Endothelial cell of umbilical vein (primary cell): ENCODE results near the gene SMPD1. TPM values are rescaled to one million over a fixed set of nuclear protein-coding genes. Genes with fewer than 3 reads are reported as not detected.

Experiments
- BruUV-seq: library from RNA; stranded (reverse); fragments of 400-500 nt; replicated peaks from 2 replicates; lab custom pipeline; 2021; lab: Mats Ljungman, UMichigan
- CTCF ChIA-PET: fragments of 300-600, 350-600 bp; sonication (Branson Sonifier 250); formaldehyde crosslinking; loops from one replicate; lab custom pipeline; 2021; ENCODE audit warnings: antibody characterized with exemption, inconsistent platforms; lab: Charles Lee
- POLR2A ChIA-PET: fragments of 300-600, 350-600 bp; sonication (Branson Sonifier 250); formaldehyde crosslinking; loops from one replicate; lab custom pipeline; 2021; ENCODE audit warnings: antibody characterized with exemption, inconsistent platforms; lab: Charles Lee
- DNase-seq: peaks from one replicate; pipeline ENCODE4 v3.0.0-alpha.2; 2011; ENCODE audit warnings: low read depth, low spot score
- FAIRE-seq: peaks from 2 replicates; lab custom pipeline; 2011; peaks lifted over from hg19 to GRCh38; lab: Jason Lieb, UNC
- H2AFZ ChIP-seq: 2 replicates; pipeline ENCODE4 v1.6.0; 2012; ENCODE audit warnings: low read depth, low read length, control low read depth, inconsistent platforms
- H3K27ac ChIP-seq: 2 replicates; pipeline ENCODE4 v1.5.1; 2011; ENCODE audit warnings: low read depth, mild to moderate bottlenecking, control low read depth, low read length, moderate library complexity; ENCODE audit not compliant: insufficient read depth
- H3K27me3 ChIP-seq, 2 experiments: 2 replicates each; pipeline versions ENCODE4 v1.6.0 to v1.6.1; 2011; ENCODE audit warnings: low read length in 2 of 2, mixed read lengths in 1 of 2; ENCODE audit not compliant: control insufficient read depth in 2 of 2, insufficient read depth in 2 of 2
- H3K36me3 ChIP-seq, 2 experiments: 2 replicates in 1 of 2; 3 replicates in 1 of 2; pipeline ENCODE4 v1.5.1; 2011; ENCODE audit warnings: low read length in 2 of 2, mild to moderate bottlenecking in 1 of 2, moderate library complexity in 1 of 2; ENCODE audit not compliant: control insufficient read depth in 2 of 2, insufficient read depth in 2 of 2; ENCODE audit errors: extremely low read depth in 1 of 2
- H3K4me1 ChIP-seq: 3 replicates; pipeline ENCODE4 v1.5.1; 2011; ENCODE audit warnings: mild to moderate bottlenecking, low read length; ENCODE audit not compliant: control insufficient read depth, insufficient read depth; ENCODE audit errors: extremely low read depth
- H3K4me2 ChIP-seq: 2 replicates; pipeline ENCODE4 v1.6.1; 2011; ENCODE audit warnings: low read length, control low read depth, mixed read lengths; ENCODE audit not compliant: insufficient read depth
- H3K4me3 ChIP-seq, 3 experiments: fragments of 200-600 bp in 1 of 3; sonication (generic), shearing (Covaris generic) in 1 of 3; replicated peaks in 1 of 3; 2 replicates each; pipeline ENCODE4 v1.5.1; 2011 to 2016; ENCODE audit warnings: control low read depth in 3 of 3, low read length in 3 of 3, mild to moderate bottlenecking in 2 of 3, inconsistent platforms in 1 of 3, low read depth in 1 of 3, moderate library complexity in 1 of 3; ENCODE audit not compliant: insufficient read depth in 1 of 3
- H3K79me2 ChIP-seq: 2 replicates; pipeline ENCODE4 v1.6.0; 2012; ENCODE audit warnings: low read length, inconsistent platforms; ENCODE audit not compliant: control insufficient read depth, insufficient read depth
- H3K9ac ChIP-seq: replicated peaks from 2 replicates; pipeline ENCODE3; 2011; ENCODE audit warnings: low read length, control low read depth; ENCODE audit not compliant: insufficient read depth; ENCODE audit errors: extremely low read depth
- H3K9me1 ChIP-seq: replicated peaks from 3 replicates; pipeline ENCODE4 v1.6.0; 2011; ENCODE audit warnings: mild to moderate bottlenecking, low read length; ENCODE audit not compliant: control insufficient read depth, insufficient read depth; ENCODE audit errors: extremely low read depth
- H3K9me3 ChIP-seq: replicated peaks from 2 replicates; pipeline ENCODE4 v1.5.1; 2012; ENCODE audit warnings: low read length, inconsistent platforms; ENCODE audit not compliant: control insufficient read depth, insufficient read depth
- H4K20me1 ChIP-seq: replicated peaks from 2 replicates; pipeline ENCODE3; 2011; ENCODE audit warnings: mild to moderate bottlenecking, low read length; ENCODE audit not compliant: control insufficient read depth, insufficient read depth; ENCODE audit errors: extremely low read depth
- CTCF ChIP-seq, 2 donors: IDR thresholded peaks; 1 replicate in 1 of 2; 2 replicates in 1 of 2; pipeline ENCODE4 v1.5.1; 2011; ENCODE audit warnings: low read length in 2 of 2, mild to moderate bottlenecking in 2 of 2, moderate library complexity in 2 of 2, control low read depth in 1 of 2, inconsistent platforms in 1 of 2, low read depth in 1 of 2; ENCODE audit not compliant: insufficient read depth in 1 of 2; ENCODE audit errors: extremely low read depth in 1 of 2
- EZH2 ChIP-seq: IDR thresholded peaks from 2 replicates; pipeline ENCODE4 v1.6.1; 2012; ENCODE audit warnings: borderline replicate concordance, low read depth, mild to moderate bottlenecking, moderate library complexity, low read length, inconsistent platforms; ENCODE audit not compliant: severe bottlenecking
- FOS ChIP-seq: IDR thresholded peaks from 2 replicates; pipeline ENCODE4 v1.6.1; 2011; ENCODE audit warnings: mild to moderate bottlenecking, low read length, moderate library complexity, borderline replicate concordance; ENCODE audit not compliant: insufficient read depth
- GATA2 ChIP-seq: IDR thresholded peaks from 2 replicates; pipeline ENCODE4 v1.7.0; 2011; ENCODE audit warnings: low read depth, mild to moderate bottlenecking, moderate library complexity, mixed read lengths, low read length; ENCODE audit not compliant: insufficient read length, insufficient read depth
- JUN ChIP-seq: IDR thresholded peaks from 2 replicates; pipeline ENCODE4 v1.6.1; 2011; ENCODE audit warnings: borderline replicate concordance, low read depth; ENCODE audit not compliant: insufficient read length, insufficient read depth
- POLR2A ChIP-seq: IDR thresholded peaks from 2 replicates; pipeline ENCODE4 v1.6.1; 2012; ENCODE audit warnings: low read depth, mild to moderate bottlenecking, control low read depth, low read length
- POLR2AphosphoS5 ChIP-seq: IDR thresholded peaks from 2 replicates; pipeline ENCODE4 v1.6.1; 2012; ENCODE audit warnings: low read depth, mild to moderate bottlenecking, control low read depth, low read length, moderate library complexity; ENCODE audit not compliant: insufficient read depth
- dilution Hi-C: fragments of 300-500 bp; cut with MboI; formaldehyde crosslinking; loops from one replicate; pipeline ENCODE4 v1.15.0; 2019; ENCODE audit warnings: low sequenced_read_pairs; ENCODE audit not compliant: extremely low pct_ligation_motif_present
- intact Hi-C: fragments of 100-400 bp; cut with micrococcal nuclease; formaldehyde crosslinking; loops from one replicate; pipeline ENCODE4 v1.10.0; 2022
- polyA plus RNA-seq, 4 experiments: library from polyadenylated mRNA; depleted of rRNA in 3 of 4; stranded (reverse) in 3 of 4; unstranded in 1 of 4; fragments of >200 nt; gene quantifications; 2 replicates each; pipeline versions ENCODE4 v1.2.1 to v1.2.3, GENCODE V29; 2011 to 2012; ENCODE audit warnings: missing spikeins in 1 of 4
- total RNA-seq: library from RNA; stranded (reverse); gene quantifications from 2 replicates; pipeline ENCODE4 v1.2.3, GENCODE V29; 2021

The SMPD1 gene
- total and polyA plus RNA-seq, 2 donors (not counting 3 experiments of a cell fraction or from before 2014, with no cell fraction given), result 58.9 to 93.6 TPM

DNA sequence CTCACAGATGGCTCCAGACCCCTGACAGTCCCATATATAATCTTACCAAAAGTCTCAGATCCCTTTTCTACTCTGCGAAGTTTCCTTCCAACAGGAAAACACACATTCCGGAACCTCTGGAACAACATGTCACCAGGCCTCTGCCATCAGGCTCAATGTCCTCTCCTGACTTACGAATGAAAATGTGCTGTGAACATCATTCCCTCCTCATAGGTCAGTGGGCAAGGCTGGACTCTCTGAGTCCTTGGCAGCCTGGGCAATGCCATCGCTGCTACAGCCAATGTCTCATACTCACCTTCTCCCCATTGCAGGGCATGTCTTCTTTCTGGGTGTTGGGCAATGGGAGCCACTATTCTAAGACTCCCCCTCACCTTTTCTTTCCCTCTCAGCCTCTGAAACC, 52.2 kb downstream of the SMPD1 start:
- Histone ChIP-seq H3K4me3 (no peak overlapping the region), H3K36me3 (no peaks in the 10 kb centered on the region), H3K27ac (no peak overlapping the region), H2AFZ (no peak overlapping the region), H3K27me3 (no peaks in the 10 kb centered on the region), H3K9ac (no peak overlapping the region), H3K79me2 (no peaks in the 10 kb centered on the region), H3K9me3 (no peaks in the 10 kb centered on the region), H3K4me2 (no peak overlapping the region), H4K20me1 (no peaks in the 10 kb centered on the region), H3K9me1 (no peaks in the 10 kb centered on the region), H3K4me1 (no peaks in the 10 kb centered on the region)
- no peak for FAIRE-seq
- BruUV-seq, result no TSS peak
- TF ChIP-seq EZH2 (no peak), POLR2A (no peak), JUN (no peak), CTCF (IDR thresholded peaks at IDR 0.05; ENCODE audit: extremely low read depth in 1 of 2, insufficient read depth in 1 of 2, low read depth in 1 of 2, low read length in 2 of 2) (no peak), FOS (no peak), POLR2AphosphoS5 (no peak), GATA2 (no peak)
- no peak for DNase-seq
- dilution Hi-C loops, result no loop called here
- CTCF ChIA-PET, result interaction anchor here (1.4 to 9.9 kb wide), 5 partner anchors 23 to 262 kb away, joined by 3 to 638 read pairs (median 15); partner anchors contain the start of gene APBB1
- POLR2A ChIA-PET, result no interaction called here
- intact Hi-C loops, result loop anchor here (2.0 kb wide), 2 partner anchors 30 to 52 kb away; partner anchors contain the start of genes SMPD1 and TRIM3
